Caco-2 (cell line): ENCODE results near the gene SPACDR. TPM values are rescaled to one million over a fixed set of nuclear protein-coding genes. Genes with fewer than 3 reads are reported as not detected.
A peak's percentile ranks its signal among the peaks of the same experiment; 100 is the strongest.

Experiments
- BruUV-seq: library from RNA; stranded (reverse); fragments of 400-500 nt; replicated peaks from 2 replicates; lab custom pipeline; 2021; lab: Mats Ljungman, UMichigan
- CTCF ChIA-PET: fragments of 300-600 bp; sonication (Branson Sonifier 250); formaldehyde crosslinking; loops from one replicate; lab custom pipeline; 2022; ENCODE audit warnings: antibody characterized with exemption; lab: Charles Lee
- POLR2A ChIA-PET: fragments of 300-600 bp; sonication (Branson Sonifier 250); formaldehyde crosslinking; loops from one replicate; lab custom pipeline; 2022; ENCODE audit warnings: antibody characterized with exemption; lab: Charles Lee
- DNase-seq, 2 experiments: peaks; one replicate each; pipeline versions ENCODE4 v3.0.0 to v3.0.0-alpha.2; 2020 to 2022
- H3K27me3 ChIP-seq: replicated peaks from 2 replicates; pipeline ENCODE4 v1.6.0; 2011; ENCODE audit warnings: low read length; ENCODE audit not compliant: control insufficient read depth, insufficient read depth
- H3K36me3 ChIP-seq: 2 replicates; pipeline ENCODE4 v1.5.1; 2011; ENCODE audit warnings: low read length; ENCODE audit not compliant: control insufficient read depth, insufficient read depth
- H3K4me1 ChIP-seq: fragments of 250-450 bp; sonication (Bioruptor Pico); 2 replicates; pipeline ENCODE4 v1.5.1; 2020; ENCODE audit warnings: mild to moderate bottlenecking
- H3K4me3 ChIP-seq: 2 replicates; pipeline ENCODE4 v1.5.1; 2011; ENCODE audit warnings: low read depth, mild to moderate bottlenecking, control low read depth, low read length
- H3K9me3 ChIP-seq: fragments of 250-450 bp; sonication (Bioruptor Pico); 2 replicates; pipeline ENCODE4 v1.5.1; 2020; ENCODE audit warnings: mild to moderate bottlenecking, moderate library complexity
- H3K27ac Mint-ChIP-seq: one replicate; pipeline ENCODE4 v1.8.0; 2022; ENCODE audit warnings: mixed read lengths; ENCODE audit not compliant: unreplicated experiment
- H3K27me3 Mint-ChIP-seq: one replicate; pipeline ENCODE4 v1.8.0; 2022; ENCODE audit warnings: mixed read lengths; ENCODE audit not compliant: insufficient read depth, unreplicated experiment
- H3K36me3 Mint-ChIP-seq: one replicate; pipeline ENCODE4 v1.8.0; 2022; ENCODE audit warnings: mild to moderate bottlenecking, mixed read lengths; ENCODE audit not compliant: insufficient read depth, unreplicated experiment
- H3K4me1 Mint-ChIP-seq: one replicate; pipeline ENCODE4 v1.8.0; 2022; ENCODE audit warnings: low read depth, mixed read lengths; ENCODE audit not compliant: unreplicated experiment
- H3K4me3 Mint-ChIP-seq: one replicate; pipeline ENCODE4 v1.8.0; 2022; ENCODE audit warnings: mild to moderate bottlenecking, moderate library complexity, mixed read lengths; ENCODE audit not compliant: unreplicated experiment
- H3K9me3 Mint-ChIP-seq: one replicate; pipeline ENCODE4 v1.8.0; 2022; ENCODE audit warnings: mixed read lengths; ENCODE audit not compliant: unreplicated experiment
- intact Hi-C: fragments of 100-400 bp; cut with micrococcal nuclease; formaldehyde crosslinking; loops from one replicate; pipeline ENCODE4 v1.10.0; 2022; ENCODE audit not compliant: unreplicated experiment
- total RNA-seq: library from RNA; stranded (reverse); gene quantifications from 2 replicates; pipeline ENCODE4 v1.2.3, GENCODE V29; 2022
- TF ChIP-seq, protein P1 (sequence below), 2 experiments: fragments of 200-600 bp in 1 of 2; IDR thresholded peaks; 1 replicate in 1 of 2; 2 replicates in 1 of 2; pipeline versions ENCODE4 v1.5.1 to v1.8.0; 2011 to 2022; ENCODE audit warnings: antibody characterized with exemption in 1 of 2, control low read depth in 1 of 2, inconsistent platforms in 1 of 2, low read depth in 1 of 2, low read length in 1 of 2, mild to moderate bottlenecking in 1 of 2, moderate library complexity in 1 of 2; ENCODE audit not compliant: insufficient read depth in 1 of 2, severe bottlenecking in 1 of 2, unreplicated experiment in 1 of 2

SPACDR gene
- total RNA-seq, 1 experiment from 2014 or later, result 0.41 TPM

DNA sequence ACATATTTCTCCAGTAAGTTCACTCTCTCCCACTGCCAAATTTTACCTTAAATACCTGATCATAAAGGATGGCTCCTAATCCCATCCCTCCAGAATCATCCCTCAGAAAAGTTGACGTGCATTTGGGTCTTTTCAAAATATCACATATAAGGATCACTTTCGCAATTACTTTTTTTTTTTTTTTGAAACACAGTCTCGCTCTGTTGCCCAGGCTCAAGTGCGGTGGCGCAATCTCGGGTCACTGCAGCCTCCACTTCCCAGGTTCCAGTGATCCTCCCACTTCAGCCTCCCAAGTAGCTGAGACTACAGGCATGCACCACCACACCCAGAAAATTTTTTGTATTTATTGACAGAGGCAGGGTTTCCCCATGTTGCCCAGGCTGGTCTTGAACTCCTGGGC, 53.0 kb downstream of the SPACDR start:
- intact Hi-C loops, result no loop called here
- no peak overlapping the region for H3K4me3 ChIP-seq
- H3K27me3 ChIP-seq, result 0 out of 2 replicates have a peak, but pooled peaks cover 1% of the 10 kb centered on the region
- H3K4me3 Mint-ChIP-seq, result no peak overlapping the region
- peaks cover 5% of the 10 kb centered on the region for H3K27me3 Mint-ChIP-seq
- no peaks in the 10 kb centered on the region for H3K36me3 ChIP-seq
- TF ChIP-seq, protein P1, sequence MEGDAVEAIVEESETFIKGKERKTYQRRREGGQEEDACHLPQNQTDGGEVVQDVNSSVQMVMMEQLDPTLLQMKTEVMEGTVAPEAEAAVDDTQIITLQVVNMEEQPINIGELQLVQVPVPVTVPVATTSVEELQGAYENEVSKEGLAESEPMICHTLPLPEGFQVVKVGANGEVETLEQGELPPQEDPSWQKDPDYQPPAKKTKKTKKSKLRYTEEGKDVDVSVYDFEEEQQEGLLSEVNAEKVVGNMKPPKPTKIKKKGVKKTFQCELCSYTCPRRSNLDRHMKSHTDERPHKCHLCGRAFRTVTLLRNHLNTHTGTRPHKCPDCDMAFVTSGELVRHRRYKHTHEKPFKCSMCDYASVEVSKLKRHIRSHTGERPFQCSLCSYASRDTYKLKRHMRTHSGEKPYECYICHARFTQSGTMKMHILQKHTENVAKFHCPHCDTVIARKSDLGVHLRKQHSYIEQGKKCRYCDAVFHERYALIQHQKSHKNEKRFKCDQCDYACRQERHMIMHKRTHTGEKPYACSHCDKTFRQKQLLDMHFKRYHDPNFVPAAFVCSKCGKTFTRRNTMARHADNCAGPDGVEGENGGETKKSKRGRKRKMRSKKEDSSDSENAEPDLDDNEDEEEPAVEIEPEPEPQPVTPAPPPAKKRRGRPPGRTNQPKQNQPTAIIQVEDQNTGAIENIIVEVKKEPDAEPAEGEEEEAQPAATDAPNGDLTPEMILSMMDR (IDR thresholded peaks at IDR 0.05; ENCODE audit: insufficient read depth in 1 of 2, low read depth in 1 of 2, low read length in 1 of 2, severe bottlenecking in 1 of 2, unreplicated experiment in 1 of 2), result no peak
- no peaks in the 10 kb centered on the region for H3K4me1 Mint-ChIP-seq
- POLR2A ChIA-PET, result no interaction called here
- no peak for DNase-seq
- no TSS peak for BruUV-seq
- H3K9me3 Mint-ChIP-seq, result no peaks in the 10 kb centered on the region
- H3K36me3 Mint-ChIP-seq, result no peaks in the 10 kb centered on the region
- no peaks in the 10 kb centered on the region for H3K4me1 ChIP-seq
- CTCF ChIA-PET, result interaction anchor here (0.7 kb wide), 1 partner anchor 417 kb away, joined by 5 read pairs; no protein-coding TSS in a partner anchor
- H3K9me3 ChIP-seq, result no peaks in the 10 kb centered on the region
- H3K27ac Mint-ChIP-seq, result no peak overlapping the region

DNA sequence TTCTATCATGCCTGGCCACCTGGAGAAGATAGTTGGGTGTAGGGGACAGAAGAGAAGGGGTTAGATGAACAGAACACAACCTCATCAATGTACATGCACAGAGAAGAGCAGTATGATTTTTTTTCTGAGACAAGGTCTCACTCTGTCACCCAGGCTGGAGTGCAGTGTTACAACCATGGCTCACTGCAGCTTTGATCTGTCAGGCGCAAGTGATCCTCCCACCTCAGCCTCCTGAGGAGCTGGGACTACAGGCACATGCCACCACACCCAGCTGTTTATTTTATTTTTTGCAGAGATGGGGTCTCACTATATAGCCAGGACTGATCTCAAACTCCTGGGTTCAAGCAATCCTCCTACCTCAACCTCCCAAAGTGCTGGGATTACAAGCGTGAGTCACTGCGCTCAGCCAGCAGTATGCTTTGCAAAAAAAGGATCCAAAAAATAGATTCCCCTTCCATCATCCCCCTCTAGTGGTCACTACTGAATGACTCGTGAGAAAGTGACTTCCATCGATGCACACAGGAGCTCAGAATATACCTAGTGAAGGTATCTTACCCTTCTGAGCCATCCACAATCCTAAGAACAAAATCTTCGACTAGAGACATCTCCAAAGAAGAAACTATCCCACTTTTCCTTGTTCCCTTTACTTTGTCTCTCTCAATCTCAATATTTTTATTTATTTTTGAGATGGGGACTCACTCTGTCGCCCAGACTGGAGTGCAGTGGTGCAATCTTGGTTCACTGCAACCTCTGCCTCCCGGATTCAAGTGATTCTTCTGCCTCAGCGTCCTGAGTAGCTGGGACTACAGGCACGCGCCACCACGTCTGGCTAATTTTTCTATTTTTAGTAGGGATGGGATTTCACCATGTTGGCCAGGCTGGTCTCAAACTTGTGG, 56.5 kb downstream of the SPACDR start:
- no peak overlapping the region for H3K4me3 Mint-ChIP-seq
- ChIA-PET CTCF (interaction anchor here (0.7 to 1.3 kb wide), 13 partner anchors 9 to 279 kb away, joined by 3 to 13 read pairs (median 4); partner anchors contain the start of gene ZCWPW1), POLR2A (interaction anchor here (0.8 kb wide), 1 partner anchor 21 kb away, joined by 3 read pairs; the partner anchor contains the start of gene ZCWPW1)
- no peaks in the 10 kb centered on the region for H3K9me3 ChIP-seq
- TF ChIP-seq, protein P1 (IDR thresholded peaks at IDR 0.05; ENCODE audit: insufficient read depth in 1 of 2, low read depth in 1 of 2, low read length in 1 of 2, severe bottlenecking in 1 of 2, unreplicated experiment in 1 of 2), result peak; percentile 56 to 74
- no peak overlapping the region for H3K4me3 ChIP-seq
- H3K27ac Mint-ChIP-seq, result no peak overlapping the region
- no peaks in the 10 kb centered on the region for H3K36me3 Mint-ChIP-seq
- intact Hi-C loops, result loop anchor here (1.0 kb wide), 2 partner anchors 33 to 43 kb away; no protein-coding TSS in a partner anchor
- H3K9me3 Mint-ChIP-seq, result no peaks in the 10 kb centered on the region
- H3K27me3 Mint-ChIP-seq, result peaks cover 3% of the 10 kb centered on the region
- no peaks in the 10 kb centered on the region for H3K4me1 Mint-ChIP-seq
- H3K4me1 ChIP-seq, result no peaks in the 10 kb centered on the region
- peak; percentile 41 to 71 for DNase-seq
- 0 out of 2 replicates have a peak, but pooled peaks cover 1% of the 10 kb centered on the region for H3K27me3 ChIP-seq
- no peaks in the 10 kb centered on the region for H3K36me3 ChIP-seq
- no TSS peak for BruUV-seq

DNA sequence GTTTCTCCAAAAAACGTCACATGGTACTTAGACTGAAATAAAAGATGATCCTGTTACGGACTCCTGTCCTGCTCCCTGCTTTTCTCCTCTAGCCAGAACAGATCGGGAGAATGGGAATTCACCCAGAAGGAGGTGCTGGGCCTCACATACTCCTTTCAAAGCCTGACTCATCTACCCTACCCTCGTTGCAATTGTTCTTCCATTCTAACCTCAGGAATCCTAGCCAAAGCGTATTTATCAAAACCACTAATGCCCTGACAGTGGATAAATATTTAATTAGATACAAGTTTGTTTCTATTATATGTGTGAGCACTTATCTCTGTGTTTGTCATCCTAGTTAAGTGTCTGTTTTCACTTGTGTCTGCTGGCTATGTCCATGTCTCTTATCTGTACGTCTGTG, 57.3 kb downstream of the SPACDR start:
- no peaks in the 10 kb centered on the region for H3K36me3 Mint-ChIP-seq
- CTCF ChIA-PET, result interaction anchor here (0.7 to 1.3 kb wide), 5 partner anchors 9 to 217 kb away, joined by 3 to 7 read pairs (median 4); no protein-coding TSS in a partner anchor
- TF ChIP-seq, protein P1 (IDR thresholded peaks at IDR 0.05; ENCODE audit: insufficient read depth in 1 of 2, low read depth in 1 of 2, low read length in 1 of 2, severe bottlenecking in 1 of 2, unreplicated experiment in 1 of 2), result no peak
- POLR2A ChIA-PET, result interaction anchor here (0.8 kb wide), 1 partner anchor 22 kb away, joined by 3 read pairs; the partner anchor contains the start of gene ZCWPW1
- peaks cover 5% of the 10 kb centered on the region for H3K27me3 Mint-ChIP-seq
- H3K4me3 Mint-ChIP-seq, result no peak overlapping the region
- H3K9me3 ChIP-seq, result no peaks in the 10 kb centered on the region
- intact Hi-C loops, result loop anchor here (1.0 kb wide), 2 partner anchors 32 to 44 kb away; no protein-coding TSS in a partner anchor
- no peak overlapping the region for H3K27ac Mint-ChIP-seq
- H3K4me3 ChIP-seq, result no peak overlapping the region
- no peaks in the 10 kb centered on the region for H3K9me3 Mint-ChIP-seq
- no peaks in the 10 kb centered on the region for H3K36me3 ChIP-seq
- 0 out of 2 replicates have a peak, but pooled peaks cover 1% of the 10 kb centered on the region for H3K27me3 ChIP-seq
- H3K4me1 ChIP-seq, result no peaks in the 10 kb centered on the region
- DNase-seq, result no peak
- BruUV-seq, result no TSS peak
- H3K4me1 Mint-ChIP-seq, result no peaks in the 10 kb centered on the region
